PFSK-1 (cell line): ENCODE measurements around the gene RITA1.

ENCODE experiments used
- FOXP2 ChIP-seq: optimal IDR thresholded peaks from 2 replicates; pipeline ENCODE3; 2011; ENCODE audit warnings: borderline replicate concordance, control low read depth, inconsistent platforms; ENCODE audit not compliant: insufficient read depth; ENCODE audit errors: extremely low read length, extremely low read depth
- POLR2AphosphoS5 ChIP-seq: IDR thresholded peaks from 2 replicates; pipeline ENCODE4 v1.6.1; 2012; ENCODE audit warnings: low read depth, mild to moderate bottlenecking, control low read depth, low read length, moderate library complexity
- SIN3A ChIP-seq: IDR thresholded peaks from 2 replicates; pipeline ENCODE4 v1.6.1; 2012; ENCODE audit warnings: mild to moderate bottlenecking, low read length, moderate library complexity, borderline replicate concordance; ENCODE audit not compliant: insufficient read depth
- TAF1 ChIP-seq: IDR thresholded peaks from 2 replicates; pipeline ENCODE4 v1.6.1; 2012; ENCODE audit warnings: low read length, control low read depth, borderline replicate concordance; ENCODE audit not compliant: insufficient read depth
- TF ChIP-seq, protein P1 (sequence below), 2 experiments: IDR thresholded peaks; 2 replicates each; pipeline versions ENCODE4 v1.6.1 to v1.8.0; 2011 to 2012; ENCODE audit warnings: low read depth in 2 of 2, low read length in 2 of 2, control low read depth in 1 of 2, inconsistent platforms in 1 of 2, mild to moderate bottlenecking in 1 of 2, moderate library complexity in 1 of 2; ENCODE audit not compliant: insufficient read depth in 1 of 2

Gene RITA1

DNA sequence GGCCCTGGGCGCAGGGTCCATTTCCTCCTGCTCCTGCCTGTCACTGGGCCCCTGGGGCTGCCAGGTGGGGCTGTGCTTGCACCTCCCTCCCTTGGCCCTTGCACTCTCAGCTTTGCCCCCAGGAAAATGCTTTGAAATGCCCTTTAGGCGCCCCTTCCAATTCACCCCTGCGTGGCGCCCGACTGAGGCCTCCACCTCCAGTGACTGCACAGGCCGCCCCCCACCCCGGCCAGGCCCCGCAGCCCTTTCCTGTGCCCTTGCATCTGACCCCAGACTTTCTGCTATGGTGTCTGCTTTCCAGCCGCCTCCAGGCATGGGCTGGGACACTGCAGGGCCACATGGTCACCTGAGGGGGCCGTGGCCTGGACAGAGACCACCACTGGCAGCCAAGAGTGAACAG is 17.7 kb upstream of the RITA1 start:
- TF ChIP-seq FOXP2 (no peak), POLR2AphosphoS5 (no peak), SIN3A (no peak)
- TF ChIP-seq, protein P1, sequence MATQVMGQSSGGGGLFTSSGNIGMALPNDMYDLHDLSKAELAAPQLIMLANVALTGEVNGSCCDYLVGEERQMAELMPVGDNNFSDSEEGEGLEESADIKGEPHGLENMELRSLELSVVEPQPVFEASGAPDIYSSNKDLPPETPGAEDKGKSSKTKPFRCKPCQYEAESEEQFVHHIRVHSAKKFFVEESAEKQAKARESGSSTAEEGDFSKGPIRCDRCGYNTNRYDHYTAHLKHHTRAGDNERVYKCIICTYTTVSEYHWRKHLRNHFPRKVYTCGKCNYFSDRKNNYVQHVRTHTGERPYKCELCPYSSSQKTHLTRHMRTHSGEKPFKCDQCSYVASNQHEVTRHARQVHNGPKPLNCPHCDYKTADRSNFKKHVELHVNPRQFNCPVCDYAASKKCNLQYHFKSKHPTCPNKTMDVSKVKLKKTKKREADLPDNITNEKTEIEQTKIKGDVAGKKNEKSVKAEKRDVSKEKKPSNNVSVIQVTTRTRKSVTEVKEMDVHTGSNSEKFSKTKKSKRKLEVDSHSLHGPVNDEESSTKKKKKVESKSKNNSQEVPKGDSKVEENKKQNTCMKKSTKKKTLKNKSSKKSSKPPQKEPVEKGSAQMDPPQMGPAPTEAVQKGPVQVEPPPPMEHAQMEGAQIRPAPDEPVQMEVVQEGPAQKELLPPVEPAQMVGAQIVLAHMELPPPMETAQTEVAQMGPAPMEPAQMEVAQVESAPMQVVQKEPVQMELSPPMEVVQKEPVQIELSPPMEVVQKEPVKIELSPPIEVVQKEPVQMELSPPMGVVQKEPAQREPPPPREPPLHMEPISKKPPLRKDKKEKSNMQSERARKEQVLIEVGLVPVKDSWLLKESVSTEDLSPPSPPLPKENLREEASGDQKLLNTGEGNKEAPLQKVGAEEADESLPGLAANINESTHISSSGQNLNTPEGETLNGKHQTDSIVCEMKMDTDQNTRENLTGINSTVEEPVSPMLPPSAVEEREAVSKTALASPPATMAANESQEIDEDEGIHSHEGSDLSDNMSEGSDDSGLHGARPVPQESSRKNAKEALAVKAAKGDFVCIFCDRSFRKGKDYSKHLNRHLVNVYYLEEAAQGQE (IDR thresholded peaks at IDR 0.05; ENCODE audit: insufficient read depth in 1 of 2, low read depth in 2 of 2, low read length in 2 of 2), result no peak

DNA sequence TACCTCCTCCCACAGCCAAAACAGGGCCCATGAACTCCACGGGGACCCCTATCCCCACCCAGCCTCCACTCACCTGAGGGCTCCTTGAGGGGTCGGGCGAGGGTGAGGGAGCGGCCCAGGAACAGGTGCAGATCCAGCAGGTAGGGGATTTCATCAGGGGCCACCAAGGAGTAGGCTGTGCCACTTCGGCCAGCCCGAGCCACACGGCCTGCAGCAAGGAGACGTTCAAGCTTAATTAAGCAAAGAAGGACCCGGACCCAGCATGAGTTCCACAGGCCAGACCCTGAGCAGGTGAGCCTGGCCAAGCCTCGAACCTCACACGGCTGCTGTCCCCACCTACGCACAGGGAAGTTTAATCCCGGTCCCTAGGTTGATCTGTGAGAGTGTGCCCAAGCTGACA is 15.8 kb upstream of the RITA1 start:
- TF ChIP-seq POLR2AphosphoS5 (no peak), TAF1 (no peak)

DNA sequence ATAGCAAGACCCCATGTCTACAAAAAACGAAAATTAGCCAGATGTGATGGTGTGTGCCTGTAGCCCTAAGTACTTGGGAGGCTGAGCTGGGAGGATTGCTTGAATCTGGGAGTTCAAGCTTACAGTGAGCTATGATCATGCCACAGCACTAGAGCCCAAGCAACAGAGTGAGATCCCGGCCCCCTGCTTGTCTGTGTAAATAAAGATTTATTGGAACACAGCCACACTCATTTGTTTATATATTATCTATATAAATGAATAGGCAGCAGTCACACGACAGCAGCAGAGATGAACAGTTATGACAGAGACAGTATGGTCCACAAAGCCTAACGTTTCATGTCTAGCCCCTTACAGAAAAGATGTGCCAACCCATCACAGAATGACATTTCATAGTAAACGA is 15.1 kb upstream of the RITA1 start:
- TF ChIP-seq FOXP2, result no peak
- TF ChIP-seq POLR2AphosphoS5, result no peak
- TF ChIP-seq, protein P1 (IDR thresholded peaks at IDR 0.05; ENCODE audit: insufficient read depth in 1 of 2, low read depth in 2 of 2, low read length in 2 of 2), result no peak
- TF ChIP-seq SIN3A, result no peak
- no peak for TF ChIP-seq TAF1

DNA sequence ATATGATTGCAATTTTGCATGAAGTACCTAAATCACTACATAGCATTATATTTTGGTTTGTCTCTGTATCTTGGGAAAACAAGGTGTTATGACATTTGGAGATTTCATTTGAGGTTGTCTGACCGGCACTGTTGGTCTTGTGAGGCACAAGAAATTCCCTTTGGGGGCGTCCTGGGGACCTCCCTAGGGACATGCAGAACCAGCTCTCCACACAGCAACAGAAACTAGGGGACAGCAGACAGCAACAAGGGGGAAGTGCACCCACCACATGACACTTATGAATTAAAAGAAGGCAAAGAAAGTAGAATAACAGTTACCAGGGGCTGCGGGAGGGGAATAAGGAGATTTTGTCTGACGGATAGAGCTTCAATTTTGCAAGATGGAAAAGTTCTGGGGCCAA is 14.6 kb upstream of the RITA1 start:
- TF ChIP-seq, protein P1 (IDR thresholded peaks at IDR 0.05; ENCODE audit: insufficient read depth in 1 of 2, low read depth in 2 of 2, low read length in 2 of 2), result no peak

DNA sequence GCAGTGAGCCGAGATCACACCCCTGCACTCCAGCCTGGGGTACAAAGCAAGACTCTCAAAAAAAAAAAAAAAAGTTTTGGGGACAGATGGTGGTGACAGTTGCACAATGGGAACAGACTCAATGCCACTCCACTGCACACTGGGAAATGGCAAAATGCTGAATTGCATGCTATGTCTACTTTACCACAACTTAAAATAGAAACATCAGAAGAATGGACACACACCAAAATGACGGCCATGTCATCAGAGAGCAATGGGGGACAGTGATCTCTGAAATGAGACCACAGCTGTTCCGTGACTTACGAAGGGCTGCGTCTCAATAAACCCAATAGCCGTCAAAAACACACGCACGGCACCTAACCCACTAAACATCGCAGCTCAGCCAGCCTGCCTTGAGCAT is 14.0 kb upstream of the RITA1 start:
- TF ChIP-seq FOXP2 (no peak), SIN3A (no peak), POLR2AphosphoS5 (no peak), TAF1 (no peak)

DNA sequence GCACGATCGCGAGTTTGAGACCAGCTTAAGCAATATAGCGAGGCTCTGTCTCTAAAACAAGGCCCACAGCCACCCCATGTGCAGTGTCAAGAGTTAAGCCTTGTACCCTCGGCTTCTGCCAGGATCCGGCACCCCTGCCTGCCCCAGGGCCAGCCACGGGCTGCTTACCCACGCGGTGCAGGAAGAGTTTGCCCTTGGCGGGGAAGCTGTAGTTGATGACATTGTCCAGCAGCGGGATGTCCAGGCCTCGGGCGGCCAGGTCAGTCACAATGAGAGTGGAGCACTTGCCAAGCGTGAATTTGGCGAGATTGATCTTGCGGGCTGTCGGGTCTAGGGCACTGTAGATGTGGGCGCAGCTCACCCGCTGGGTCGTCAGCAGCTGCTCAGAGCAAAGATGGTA is 13.3 kb upstream of the RITA1 start:
- TF ChIP-seq SIN3A (no peak), POLR2AphosphoS5 (no peak), TAF1 (no peak), FOXP2 (no peak)
- TF ChIP-seq, protein P1 (IDR thresholded peaks at IDR 0.05; ENCODE audit: insufficient read depth in 1 of 2, low read depth in 2 of 2, low read length in 2 of 2), result no peak
